HCEC 1CT (cell line): ENCODE data around the gene FARP1.
"Not testable (repeated sequence)": the region's sequence is repeated elsewhere in the genome, so short reads cannot be mapped to it uniquely, and the experiment has no call there.

Source experiments
- DNase-seq: peaks from one replicate; pipeline ENCODE4 v3.0.0-alpha.2; 2017

Gene FARP1

GRCh38 chr13:98228661-98229341 is 85.9 kb downstream of the FARP1 start:
- DNase-seq = peak; percentile 39

- DNase-seq = not testable (repeated sequence)
Observed at GRCh38 chr13:98230762-98231161, 87.9 kb downstream of the FARP1 start.

GRCh38 chr13:98232456-98232855 is 89.6 kb downstream of the FARP1 start:
- DNase-seq = no peak

GRCh38 chr13:98233127-98233526 is 90.2 kb downstream of the FARP1 start:
- DNase-seq = no peak

- DNase-seq = no peak
Observed at GRCh38 chr13:98234348-98234747, 91.5 kb downstream of the FARP1 start.

GRCh38 chr13:98236197-98236596 is 93.3 kb downstream of the FARP1 start:
- DNase-seq = no peak

GRCh38 chr13:98237331-98237730 is 94.4 kb downstream of the FARP1 start:
- no peak for DNase-seq

- DNase-seq = no peak
Observed at GRCh38 chr13:98239162-98240076, 96.5 kb downstream of the FARP1 start.

- no peak for DNase-seq
Observed at GRCh38 chr13:98240135-98240534, 97.2 kb downstream of the FARP1 start.

GRCh38 chr13:98240974-98241373 is 98.1 kb downstream of the FARP1 start:
- no peak for DNase-seq

- DNase-seq = no peak
Observed at GRCh38 chr13:98241976-98242375, 99.1 kb downstream of the FARP1 start.

GRCh38 chr13:98242403-98242802 is 99.5 kb downstream of the FARP1 start:
- no peak for DNase-seq

GRCh38 chr13:98243929-98244272 is 101.0 kb downstream of the FARP1 start:
- no peak for DNase-seq

- DNase-seq = no peak
Observed at GRCh38 chr13:98246538-98247172, 103.8 kb downstream of the FARP1 start.

- no peak for DNase-seq
Observed at GRCh38 chr13:98251708-98252107, 108.8 kb downstream of the FARP1 start.

- peak; percentile 73 for DNase-seq
Observed at GRCh38 chr13:98252931-98253470, 110.1 kb downstream of the FARP1 start.

- DNase-seq = no peak
Observed at GRCh38 chr13:98253526-98253925, 110.6 kb downstream of the FARP1 start.

- peak; percentile 41 for DNase-seq
Observed at GRCh38 chr13:98254513-98254912, 111.6 kb downstream of the FARP1 start.

GRCh38 chr13:98258226-98258625 is 115.3 kb downstream of the FARP1 start:
- DNase-seq = no peak

GRCh38 chr13:98260357-98261164 is 117.7 kb downstream of the FARP1 start:
- no peak for DNase-seq

- no peak for DNase-seq
Observed at GRCh38 chr13:98261165-98261702, 118.3 kb downstream of the FARP1 start.

GRCh38 chr13:98262292-98262691 is 119.4 kb downstream of the FARP1 start:
- DNase-seq = no peak
